HT-29 (cell line): ENCODE data around the gene LSP1. TPM values are rescaled to one million over a fixed set of nuclear protein-coding genes. Genes with fewer than 3 reads are reported as not detected.
"Not testable (repeated sequence)": the region's sequence is repeated elsewhere in the genome, so short reads cannot be mapped to it uniquely, and the experiment has no call there.

ENCODE experiments used
- DNase-seq: peaks from one replicate; pipeline ENCODE4 v3.0.0-alpha.2; 2015; ENCODE audit warnings: low spot score
- total RNA-seq: library from RNA; depleted of rRNA; stranded (reverse); fragments of >200 nt; shearing (Covaris generic); gene quantifications from 2 replicates; pipeline ENCODE4 v1.2.3, GENCODE V29; 2014

LSP1 gene
- total RNA-seq, 1 experiment from 2014 or later, result 0.05 TPM

GRCh38 chr11:1864231-1864630 is 11.3 kb downstream of the LSP1 start:
- DNase-seq, result no peak

GRCh38 chr11:1864831-1865665 is 12.2 kb downstream of the LSP1 start:
- DNase-seq, result no peak

GRCh38 chr11:1866226-1866625 is 13.3 kb downstream of the LSP1 start:
- DNase-seq, result no peak

- no peak for DNase-seq
These were observed 13.9 kb downstream of the LSP1 start for GRCh38 chr11:1866776-1867175.

GRCh38 chr11:1867381-1867780 is 14.5 kb downstream of the LSP1 start:
- DNase-seq, result no peak

DNA sequence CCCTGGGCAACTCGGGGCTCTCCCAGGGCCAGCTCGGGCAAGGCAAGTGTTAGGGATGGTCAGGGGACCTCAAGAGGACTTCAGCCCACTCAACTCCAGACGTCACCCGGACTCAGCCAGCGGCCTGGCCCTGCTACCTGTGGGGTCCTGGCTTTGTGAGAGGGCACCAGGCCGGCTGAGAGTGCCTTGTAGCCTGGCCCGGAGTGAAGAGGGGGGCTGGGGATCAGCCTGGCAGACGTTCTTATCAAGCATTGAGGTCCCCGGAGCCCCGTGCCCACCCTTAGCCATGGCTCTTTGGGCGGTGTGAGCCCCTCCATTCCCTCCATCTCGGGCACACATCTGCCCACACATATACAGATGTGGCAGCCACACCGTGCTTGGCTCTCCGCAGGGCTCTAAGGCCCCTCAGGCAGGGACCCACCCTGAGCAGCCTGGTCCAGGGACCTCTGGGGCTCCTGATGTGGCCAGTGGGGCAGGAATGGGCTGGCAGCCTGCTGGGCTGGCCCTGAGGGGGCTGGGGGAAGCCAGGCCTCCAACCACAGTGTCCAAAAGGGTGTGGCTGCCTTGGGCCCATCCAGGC is 15.3 kb downstream of the LSP1 start:
- DNase-seq, result no peak

GRCh38 chr11:1868636-1869291 is 15.9 kb downstream of the LSP1 start:
- DNase-seq, result no peak

DNA sequence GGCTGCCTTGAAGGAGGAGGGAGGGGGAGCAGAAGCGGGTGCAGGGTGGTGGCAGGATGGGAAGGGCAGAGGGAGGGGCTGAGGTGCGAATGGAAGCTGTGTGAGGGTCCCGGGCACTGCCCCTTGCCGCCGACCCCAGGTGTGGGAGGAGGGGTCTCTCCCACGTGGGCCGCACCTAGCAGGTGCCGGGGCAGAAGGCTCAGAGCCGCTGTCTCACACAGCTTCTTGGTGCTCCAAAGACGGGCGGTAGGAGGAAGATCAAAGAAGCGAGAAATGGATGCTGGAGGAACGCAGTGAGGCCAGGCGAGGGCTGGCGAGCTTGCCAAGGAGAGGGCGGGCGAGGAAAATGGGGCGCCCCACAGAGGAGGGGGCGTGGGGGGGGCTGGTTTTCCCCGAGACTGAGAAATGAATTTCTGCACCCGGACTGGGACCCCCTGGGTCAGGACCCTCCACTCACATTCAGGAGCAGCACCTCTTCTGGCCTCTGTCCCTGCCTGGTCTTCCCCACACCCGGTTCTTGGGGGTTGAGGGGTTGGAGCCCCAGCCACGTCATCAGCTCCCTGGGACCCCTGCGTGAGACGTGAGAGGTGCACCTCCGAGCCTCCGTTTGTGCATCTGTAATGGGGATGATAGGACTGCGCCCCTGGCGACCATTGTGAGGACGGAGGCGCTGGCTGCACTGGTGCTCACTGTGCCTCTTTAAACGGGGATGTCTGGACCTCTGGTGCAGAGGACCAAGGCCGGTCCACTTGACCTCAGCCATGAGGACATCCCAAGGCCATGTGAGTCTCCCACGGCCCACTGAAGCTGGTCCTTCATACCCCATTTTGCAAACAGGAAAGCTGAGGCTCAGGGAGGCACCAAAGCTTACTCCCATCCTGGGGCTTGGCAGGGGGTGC is 16.8 kb downstream of the LSP1 start:
- DNase-seq, result peak; percentile 32

- no peak for DNase-seq
These were observed 17.4 kb downstream of the LSP1 start for GRCh38 chr11:1870326-1870696.

- no peak for DNase-seq
These were observed 18.0 kb downstream of the LSP1 start for GRCh38 chr11:1870721-1871466.

- no peak for DNase-seq
These were observed 18.6 kb downstream of the LSP1 start for GRCh38 chr11:1871531-1871930.

DNA sequence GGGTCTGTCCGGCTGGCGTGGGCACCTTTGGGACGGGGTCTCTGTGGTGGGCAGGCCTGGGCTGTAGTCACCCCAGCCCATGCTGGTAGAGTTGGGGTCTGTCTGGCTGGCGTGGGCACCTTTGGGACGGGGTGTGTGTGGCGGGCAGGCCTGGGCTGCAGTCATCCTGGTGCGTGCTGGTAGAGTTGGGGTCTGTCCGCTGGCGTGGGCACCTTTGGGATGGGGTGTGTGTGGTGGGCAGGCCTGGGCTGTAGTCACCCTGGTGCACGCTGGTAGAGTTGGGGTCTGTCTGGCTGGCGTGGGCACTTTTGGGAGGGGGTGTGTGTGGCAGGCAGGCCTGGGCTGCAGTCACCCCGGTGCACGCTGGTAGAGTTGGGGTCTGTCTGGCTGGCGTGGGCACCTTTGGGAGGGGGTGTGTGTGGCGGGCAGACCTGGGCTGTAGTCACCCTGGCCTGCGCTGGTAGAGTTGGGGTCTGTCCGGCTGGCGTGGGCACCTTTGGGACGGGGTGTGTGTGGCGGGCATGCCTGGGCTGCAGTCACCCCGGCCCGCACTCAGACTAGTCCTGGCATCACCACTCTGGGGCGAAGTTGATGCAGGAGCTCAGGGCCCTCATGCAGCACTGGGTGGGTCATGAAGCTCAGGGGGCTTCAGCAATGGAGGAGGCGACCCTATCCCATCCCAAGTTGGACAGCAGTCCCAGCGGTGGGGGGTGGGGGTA is 19.5 kb downstream of the LSP1 start:
- no peak for DNase-seq

GRCh38 chr11:1873048-1873812 is 20.3 kb downstream of the LSP1 start:
- DNase-seq, result no peak

DNA sequence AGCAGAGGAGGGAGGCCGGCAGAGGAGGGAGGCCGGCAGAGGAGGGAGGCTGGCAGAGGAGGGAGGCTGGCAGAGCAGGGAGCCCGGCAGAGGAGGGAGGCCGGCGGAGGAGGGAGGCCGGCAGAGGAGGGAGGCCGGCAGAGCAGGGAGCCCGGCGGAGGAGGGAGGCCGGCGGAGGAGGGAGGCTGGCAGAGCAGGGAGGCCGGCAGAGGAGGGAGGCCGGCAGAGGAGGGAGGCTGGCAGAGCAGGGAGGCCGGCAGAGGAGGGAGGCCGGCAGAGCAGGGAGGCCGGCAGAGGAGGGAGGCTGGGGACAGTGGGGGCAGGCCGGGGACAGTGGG is 20.9 kb downstream of the LSP1 start:
- not testable (repeated sequence) for DNase-seq

DNA sequence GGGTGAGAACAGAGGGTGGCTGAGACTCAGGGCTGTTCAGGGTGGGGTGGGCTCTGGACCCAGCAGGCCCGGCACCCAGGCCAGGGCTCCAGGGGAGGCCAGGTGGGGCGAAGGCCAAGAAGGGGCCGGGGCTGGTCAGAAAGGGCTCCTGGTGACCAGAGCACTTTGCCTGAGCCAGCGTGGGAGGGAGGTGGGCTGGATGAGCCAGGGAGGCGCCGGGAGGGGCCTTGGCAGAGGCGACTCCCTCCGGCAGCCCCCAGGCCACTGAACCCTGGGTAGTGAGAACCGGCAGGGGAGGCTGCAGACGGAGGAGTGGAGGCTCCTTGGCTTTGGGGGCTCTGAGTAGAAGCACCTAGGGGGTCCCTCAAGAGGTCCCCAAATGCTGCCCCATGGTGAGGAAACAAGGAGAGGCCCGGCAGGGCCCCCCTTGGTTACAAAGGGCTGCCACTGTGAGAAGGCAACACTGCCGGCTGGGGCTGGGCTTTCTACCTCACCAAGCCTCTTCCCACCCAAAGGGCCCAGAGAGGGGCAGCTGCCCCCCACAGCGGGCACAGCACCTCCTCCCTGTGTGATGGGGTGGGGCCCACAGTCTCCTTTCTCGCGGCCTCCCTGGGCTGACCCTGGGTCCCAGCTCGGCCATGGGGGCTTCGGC is 21.7 kb downstream of the LSP1 start:
- not testable (repeated sequence) for DNase-seq

DNA sequence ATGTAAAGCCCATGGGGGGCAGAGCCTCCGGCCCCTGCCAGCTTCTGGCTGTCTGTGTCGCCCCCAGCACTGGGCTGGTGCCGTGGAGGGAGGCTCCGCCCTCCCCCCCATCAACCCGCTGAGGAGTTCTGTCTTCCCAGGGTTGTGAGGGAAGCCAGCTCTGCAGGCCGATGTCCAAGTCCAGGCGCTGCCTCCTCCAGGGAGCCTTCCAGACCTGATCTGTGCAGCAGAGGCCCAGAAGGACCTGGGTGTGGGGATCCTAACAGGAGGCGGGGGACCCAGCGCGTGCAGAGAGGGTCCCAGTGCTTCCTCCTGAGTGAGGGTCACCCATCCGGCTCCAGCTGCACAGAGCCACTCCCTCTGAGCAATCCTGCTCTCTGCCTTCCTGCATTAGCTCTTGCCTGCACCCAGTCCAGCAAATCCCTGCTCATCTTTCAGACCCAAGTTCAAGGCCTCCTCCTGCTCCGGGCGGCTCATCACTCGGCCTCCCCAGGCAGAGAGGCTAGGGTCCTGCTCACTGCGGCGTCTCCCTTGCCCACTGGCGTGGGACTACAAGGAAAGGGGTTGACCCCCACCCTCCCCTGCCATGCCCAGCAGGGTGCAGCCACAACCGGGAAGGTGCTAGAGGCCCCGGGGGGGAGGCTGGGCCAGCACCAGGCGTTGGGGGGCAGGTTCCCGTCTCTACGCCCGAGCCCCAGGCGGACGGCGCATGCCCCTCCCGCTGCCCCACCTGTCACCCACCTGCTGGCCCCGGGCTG is 22.4 kb downstream of the LSP1 start:
- no peak for DNase-seq

- not testable (repeated sequence) for DNase-seq
These were observed 23.0 kb downstream of the LSP1 start for GRCh38 chr11:1875851-1876301.

GRCh38 chr11:1876361-1877063 is 23.6 kb downstream of the LSP1 start:
- DNase-seq, result peak; percentile 45
